Panc1 (cell line): ENCODE results near the gene KDM2B. TPM values are rescaled to one million over a fixed set of nuclear protein-coding genes. Genes with fewer than 3 reads are reported as not detected.

Experiments
- ATAC-seq: fragments of 200-7000 bp; cut with Tn5 transposase; 2 replicates; pipeline ENCODE4 v1.9.1; 2020; ENCODE audit warnings: mild to moderate bottlenecking, moderate library complexity
- BruUV-seq: library from RNA; stranded (reverse); fragments of 400-500 nt; replicated peaks from 2 replicates; lab custom pipeline; 2021; lab: Mats Ljungman, UMichigan
- CTCF ChIA-PET: fragments of 300-600 bp; sonication (Branson Sonifier 250); formaldehyde crosslinking; loops from one replicate; lab custom pipeline; 2022; ENCODE audit warnings: antibody characterized with exemption; lab: Charles Lee
- POLR2A ChIA-PET: fragments of 300-600 bp; sonication (Branson Sonifier 250); formaldehyde crosslinking; loops from one replicate; lab custom pipeline; 2022; ENCODE audit warnings: antibody characterized with exemption; lab: Charles Lee
- DNase-seq: peaks from one replicate; pipeline ENCODE4 v3.0.0-alpha.2; 2010; ENCODE audit warnings: low read depth, low spot score
- H3K27ac ChIP-seq: 2 replicates; pipeline ENCODE4 v1.5.1; 2011; ENCODE audit warnings: mild to moderate bottlenecking, low read length, inconsistent platforms
- H3K27me3 ChIP-seq: fragments of 200-500 bp; sonication (Bioruptor generic); 2 replicates; pipeline ENCODE4 v1.6.0; 2014; ENCODE audit warnings: low read length, inconsistent platforms; ENCODE audit not compliant: control insufficient read depth, insufficient read depth
- H3K36me3 ChIP-seq: fragments of 200-500 bp; sonication (Bioruptor generic); 2 replicates; pipeline ENCODE4 v1.5.1; 2014; ENCODE audit warnings: inconsistent platforms, mild to moderate bottlenecking, low read length, moderate library complexity; ENCODE audit not compliant: control insufficient read depth, insufficient read depth
- H3K4me1 ChIP-seq: 2 replicates; pipeline ENCODE4 v1.5.1; 2011; ENCODE audit warnings: inconsistent platforms, mild to moderate bottlenecking, low read length, moderate library complexity; ENCODE audit not compliant: control insufficient read depth, insufficient read depth
- H3K4me3 ChIP-seq, 2 experiments: 2 replicates each; pipeline ENCODE4 v1.5.1; 2011 to 2012; ENCODE audit warnings: low read depth in 2 of 2, low read length in 2 of 2, mild to moderate bottlenecking in 2 of 2, inconsistent platforms in 1 of 2, moderate library complexity in 1 of 2
- H3K9me3 ChIP-seq: fragments of 200-500 bp; sonication (Bioruptor generic); 2 replicates; pipeline ENCODE4 v1.5.1; 2014; ENCODE audit warnings: low read depth, mild to moderate bottlenecking, inconsistent platforms, low read length, moderate library complexity; ENCODE audit not compliant: control insufficient read depth, insufficient read depth
- POLR2AphosphoS5 ChIP-seq: IDR thresholded peaks from 2 replicates; pipeline ENCODE4 v1.6.1; 2012; ENCODE audit warnings: mild to moderate bottlenecking, low read depth, low read length, moderate library complexity
- REST ChIP-seq, 2 experiments: IDR thresholded peaks; 2 replicates each; pipeline ENCODE4 v1.6.1; 2011 to 2012; ENCODE audit warnings: low read depth in 2 of 2, control low read depth in 1 of 2, low read length in 1 of 2, mild to moderate bottlenecking in 1 of 2, moderate library complexity in 1 of 2; ENCODE audit not compliant: insufficient read depth in 1 of 2
- SIN3A ChIP-seq: IDR thresholded peaks from 2 replicates; pipeline ENCODE4 v1.6.1; 2012; ENCODE audit warnings: low read depth, mild to moderate bottlenecking, low read length, moderate library complexity, borderline replicate concordance; ENCODE audit not compliant: insufficient read depth
- TCF7L2 ChIP-seq: IDR thresholded peaks from 2 replicates; pipeline ENCODE4 v1.6.1; 2011; ENCODE audit warnings: mild to moderate bottlenecking, low read depth, low read length, inconsistent platforms
- in situ Hi-C: cut with HindIII; loops from 2 replicates; pipeline ENCODE4 v1.10.0; 2016; ENCODE audit warnings: low sequenced_read_pairs, low pct_unique_long_range_greater_than_20kb
- intact Hi-C: fragments of 100-400 bp; cut with micrococcal nuclease; formaldehyde crosslinking; loops from one replicate; pipeline ENCODE4 v1.10.0; 2022; ENCODE audit not compliant: unreplicated experiment
- total RNA-seq: library from RNA; stranded (reverse); gene quantifications from one replicate; pipeline ENCODE4 v1.2.1, GENCODE V29; 2021; ENCODE audit not compliant: unreplicated experiment
- TF ChIP-seq, protein P1 (sequence below): fragments of 450-650 bp; IDR thresholded peaks from 2 replicates; pipeline ENCODE4 v1.5.1; 2017; ENCODE audit warnings: mild to moderate bottlenecking

The KDM2B gene
- total RNA-seq, 1 experiment from 2014 or later = 27.5 TPM

GRCh38 chr12:121438905-121439304 is 141.9 kb downstream of the KDM2B start:
- in situ Hi-C loops = no loop called here
- POLR2A ChIA-PET = no interaction called here
- DNase-seq = no peak
- CTCF ChIA-PET = interaction anchor here (0.6 kb wide), 1 partner anchor 30 kb away, joined by 4 read pairs; no protein-coding TSS in a partner anchor
- intact Hi-C loops = no loop called here
- Histone ChIP-seq H3K27ac (no peak overlapping the region), H3K4me1 (peaks cover 4% of the 10 kb centered on the region; the same call in 1 of the 2 replicates), H3K27me3 (no peaks in the 10 kb centered on the region), H3K4me3 (no peak overlapping the region), H3K9me3 (0 out of 2 replicates have a peak, but pooled peaks cover 3% of the 10 kb centered on the region), H3K36me3 (no peaks in the 10 kb centered on the region; the same call in 1 of the 2 replicates)
- TF ChIP-seq REST (IDR thresholded peaks at IDR 0.05; ENCODE audit: insufficient read depth in 1 of 2, low read depth in 2 of 2, low read length in 1 of 2) (no peak), TCF7L2 (no peak)
- TF ChIP-seq, protein P1, sequence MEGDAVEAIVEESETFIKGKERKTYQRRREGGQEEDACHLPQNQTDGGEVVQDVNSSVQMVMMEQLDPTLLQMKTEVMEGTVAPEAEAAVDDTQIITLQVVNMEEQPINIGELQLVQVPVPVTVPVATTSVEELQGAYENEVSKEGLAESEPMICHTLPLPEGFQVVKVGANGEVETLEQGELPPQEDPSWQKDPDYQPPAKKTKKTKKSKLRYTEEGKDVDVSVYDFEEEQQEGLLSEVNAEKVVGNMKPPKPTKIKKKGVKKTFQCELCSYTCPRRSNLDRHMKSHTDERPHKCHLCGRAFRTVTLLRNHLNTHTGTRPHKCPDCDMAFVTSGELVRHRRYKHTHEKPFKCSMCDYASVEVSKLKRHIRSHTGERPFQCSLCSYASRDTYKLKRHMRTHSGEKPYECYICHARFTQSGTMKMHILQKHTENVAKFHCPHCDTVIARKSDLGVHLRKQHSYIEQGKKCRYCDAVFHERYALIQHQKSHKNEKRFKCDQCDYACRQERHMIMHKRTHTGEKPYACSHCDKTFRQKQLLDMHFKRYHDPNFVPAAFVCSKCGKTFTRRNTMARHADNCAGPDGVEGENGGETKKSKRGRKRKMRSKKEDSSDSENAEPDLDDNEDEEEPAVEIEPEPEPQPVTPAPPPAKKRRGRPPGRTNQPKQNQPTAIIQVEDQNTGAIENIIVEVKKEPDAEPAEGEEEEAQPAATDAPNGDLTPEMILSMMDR = no peak
- ATAC-seq = no peak
- BruUV-seq = no TSS peak

DNA sequence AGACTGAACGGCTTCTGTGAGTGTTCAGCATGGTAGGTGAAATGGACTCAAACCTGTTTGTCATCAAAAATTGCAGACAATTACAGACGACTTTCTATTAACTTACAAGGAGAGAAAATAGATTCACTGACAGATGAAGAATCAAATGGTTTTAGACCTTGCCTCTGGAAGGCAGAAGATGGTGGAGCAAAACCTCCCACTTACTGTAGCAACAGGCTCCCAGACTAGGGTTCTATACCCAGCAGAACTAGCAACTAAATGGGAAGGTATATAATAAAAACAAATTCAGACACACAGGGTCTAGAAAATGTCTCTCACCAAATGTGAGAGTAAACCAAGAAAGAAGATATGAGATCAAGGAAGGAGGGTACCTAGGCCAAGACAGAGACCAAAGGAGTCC is 144.1 kb downstream of the KDM2B start:
- in situ Hi-C loops = no loop called here
- no peak for ATAC-seq
- DNase-seq = no peak

More for the DNA sequence above, 144.1 kb downstream of the KDM2B start:
- no peaks in the 10 kb centered on the region for H3K36me3 ChIP-seq
- ChIA-PET POLR2A (no interaction called here), CTCF (interaction anchor here (0.6 to 0.7 kb wide), 2 partner anchors 91 to 204 kb away, joined by 3 read pairs; no protein-coding TSS in a partner anchor)
- intact Hi-C loops = no loop called here
- no peak overlapping the region for H3K4me3 ChIP-seq
- no peaks in the 10 kb centered on the region for H3K27me3 ChIP-seq
- no peaks in the 10 kb centered on the region for H3K4me1 ChIP-seq
- no TSS peak for BruUV-seq
- 0 out of 2 replicates have a peak, but pooled peaks cover 3% of the 10 kb centered on the region for H3K9me3 ChIP-seq
- no peak overlapping the region for H3K27ac ChIP-seq
- no peak for TF ChIP-seq REST (IDR thresholded peaks at IDR 0.05; ENCODE audit: insufficient read depth in 1 of 2, low read depth in 2 of 2, low read length in 1 of 2)
- TF ChIP-seq SIN3A = no peak
- no peak for TF ChIP-seq POLR2AphosphoS5
- TF ChIP-seq, protein P1 = no peak
- no peak for TF ChIP-seq TCF7L2
